ENCODE data around the gene CCDC6.
"Not testable (repeated sequence)": the region's sequence is repeated elsewhere in the genome, so short reads cannot be mapped to it uniquely, and the experiment has no call there.

The CCDC6 gene

GRCh38 chr10:59880971-59881510 lies 25.3 kb downstream of the CCDC6 start:
- no peak for DNase-seq (ENCODE audit: low read depth)

- DNase-seq (ENCODE audit: low read depth) = no peak
Measured at GRCh38 chr10:59880019-59880717, 26.2 kb downstream of the CCDC6 start.

GRCh38 chr10:59879363-59879913 lies 26.9 kb downstream of the CCDC6 start:
- no peak for DNase-seq (ENCODE audit: low read depth)

GRCh38 chr10:59878915-59879314 lies 27.4 kb downstream of the CCDC6 start:
- DNase-seq (ENCODE audit: low read depth) = no peak

GRCh38 chr10:59878289-59878688 lies 28.1 kb downstream of the CCDC6 start:
- DNase-seq (ENCODE audit: low read depth) = no peak

- peak; percentile 9 for DNase-seq (ENCODE audit: low read depth)
Measured at GRCh38 chr10:59877191-59877671, 29.1 kb downstream of the CCDC6 start.

GRCh38 chr10:59876695-59877094 lies 29.7 kb downstream of the CCDC6 start:
- no peak for DNase-seq (ENCODE audit: low read depth)

GRCh38 chr10:59876208-59876607 lies 30.1 kb downstream of the CCDC6 start:
- DNase-seq (ENCODE audit: low read depth) = not testable (repeated sequence)

GRCh38 chr10:59873896-59874295 lies 32.5 kb downstream of the CCDC6 start:
- DNase-seq (ENCODE audit: low read depth) = no peak

GRCh38 chr10:59872892-59873463 lies 33.4 kb downstream of the CCDC6 start:
- DNase-seq (ENCODE audit: low read depth) = peak; percentile 91

GRCh38 chr10:59870152-59870551 lies 36.2 kb downstream of the CCDC6 start:
- DNase-seq (ENCODE audit: low read depth) = no peak

- no peak for DNase-seq (ENCODE audit: low read depth)
Measured at GRCh38 chr10:59869594-59869940, 36.8 kb downstream of the CCDC6 start.

- DNase-seq (ENCODE audit: low read depth) = no peak
Measured at GRCh38 chr10:59868696-59869593, 37.4 kb downstream of the CCDC6 start.

- DNase-seq (ENCODE audit: low read depth) = no peak
Measured at GRCh38 chr10:59867590-59867989, 38.8 kb downstream of the CCDC6 start.

- DNase-seq (ENCODE audit: low read depth) = peak; percentile 9
Measured at GRCh38 chr10:59865101-59865500, 41.3 kb downstream of the CCDC6 start.

GRCh38 chr10:59864141-59864962 lies 42.0 kb downstream of the CCDC6 start:
- no peak for DNase-seq (ENCODE audit: low read depth)

- DNase-seq (ENCODE audit: low read depth) = no peak
Measured at GRCh38 chr10:59859570-59859969, 46.8 kb downstream of the CCDC6 start.

GRCh38 chr10:59857921-59858320 lies 48.4 kb downstream of the CCDC6 start:
- DNase-seq (ENCODE audit: low read depth) = no peak

GRCh38 chr10:59857049-59857448 lies 49.3 kb downstream of the CCDC6 start:
- DNase-seq (ENCODE audit: low read depth) = no peak

GRCh38 chr10:59856104-59856503 lies 50.3 kb downstream of the CCDC6 start:
- DNase-seq (ENCODE audit: low read depth) = no peak

GRCh38 chr10:59854571-59854970 lies 51.8 kb downstream of the CCDC6 start:
- DNase-seq (ENCODE audit: low read depth) = no peak

Measured in fibroblast of the conjunctiva (primary cell).